ENCODE data around the gene SEPTIN3.

The SEPTIN3 gene

DNA sequence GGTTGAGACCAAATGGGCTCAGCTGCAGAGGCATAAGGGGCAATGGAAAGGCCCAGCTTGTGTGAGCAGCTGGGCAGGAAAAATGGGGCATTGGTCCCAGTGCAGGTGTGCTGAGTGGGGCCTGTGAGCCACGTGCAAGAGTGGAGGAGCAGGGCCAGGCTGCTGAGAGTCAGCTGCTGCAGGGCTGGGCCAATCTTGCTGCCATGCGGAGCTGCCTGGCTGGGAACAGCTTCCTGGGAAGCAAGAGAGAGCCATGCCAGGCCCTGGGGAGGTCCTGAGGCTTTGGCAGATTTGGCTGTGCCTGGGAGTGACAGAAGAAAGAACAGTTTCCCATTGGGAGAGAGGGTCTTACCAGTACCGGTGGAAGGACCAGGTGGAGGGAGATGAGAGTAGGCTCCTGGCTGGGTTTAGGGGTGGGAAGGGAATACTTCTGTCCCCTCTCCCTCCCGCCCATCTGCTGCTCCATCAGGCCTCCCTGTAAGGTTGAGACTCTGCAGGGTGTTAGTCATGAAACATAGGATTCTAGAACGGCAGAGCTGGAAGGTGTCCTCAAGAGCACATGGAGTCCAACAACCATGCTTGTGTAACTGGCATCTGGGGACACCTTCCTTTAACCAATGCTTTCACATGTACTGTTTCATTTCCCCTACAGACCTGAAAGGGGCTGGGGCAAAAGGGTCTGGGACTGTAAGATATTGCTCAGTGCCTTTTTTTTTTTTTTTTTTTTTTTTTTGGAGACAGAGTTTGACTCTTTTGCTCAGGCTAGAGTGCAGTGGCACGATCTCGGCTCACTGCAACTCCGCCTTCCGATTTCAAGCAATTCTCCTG, 10.4 kb downstream of the SEPTIN3 start:
- peaks cover 59% of the 10 kb centered on the region for H3K27me3 ChIP-seq
- TF ChIP-seq, protein P1, sequence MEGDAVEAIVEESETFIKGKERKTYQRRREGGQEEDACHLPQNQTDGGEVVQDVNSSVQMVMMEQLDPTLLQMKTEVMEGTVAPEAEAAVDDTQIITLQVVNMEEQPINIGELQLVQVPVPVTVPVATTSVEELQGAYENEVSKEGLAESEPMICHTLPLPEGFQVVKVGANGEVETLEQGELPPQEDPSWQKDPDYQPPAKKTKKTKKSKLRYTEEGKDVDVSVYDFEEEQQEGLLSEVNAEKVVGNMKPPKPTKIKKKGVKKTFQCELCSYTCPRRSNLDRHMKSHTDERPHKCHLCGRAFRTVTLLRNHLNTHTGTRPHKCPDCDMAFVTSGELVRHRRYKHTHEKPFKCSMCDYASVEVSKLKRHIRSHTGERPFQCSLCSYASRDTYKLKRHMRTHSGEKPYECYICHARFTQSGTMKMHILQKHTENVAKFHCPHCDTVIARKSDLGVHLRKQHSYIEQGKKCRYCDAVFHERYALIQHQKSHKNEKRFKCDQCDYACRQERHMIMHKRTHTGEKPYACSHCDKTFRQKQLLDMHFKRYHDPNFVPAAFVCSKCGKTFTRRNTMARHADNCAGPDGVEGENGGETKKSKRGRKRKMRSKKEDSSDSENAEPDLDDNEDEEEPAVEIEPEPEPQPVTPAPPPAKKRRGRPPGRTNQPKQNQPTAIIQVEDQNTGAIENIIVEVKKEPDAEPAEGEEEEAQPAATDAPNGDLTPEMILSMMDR (IDR thresholded peaks at IDR 0.05): no peak
- H3K9me3 ChIP-seq: no peaks in the 10 kb centered on the region
- no peaks in the 10 kb centered on the region for H3K36me3 ChIP-seq
- no peak overlapping the region for H3K4me3 ChIP-seq (ENCODE audit: low read depth in 1 of 2, low read length in 1 of 2)
- no peak overlapping the region for H3K27ac ChIP-seq
- H3K4me1 ChIP-seq (ENCODE audit: control insufficient read depth in 1 of 2, insufficient read depth in 1 of 2, low read depth in 1 of 2, low read length in 1 of 2): peaks cover 16 to 21% of the 10 kb centered on the region in 2 experiments

DNA sequence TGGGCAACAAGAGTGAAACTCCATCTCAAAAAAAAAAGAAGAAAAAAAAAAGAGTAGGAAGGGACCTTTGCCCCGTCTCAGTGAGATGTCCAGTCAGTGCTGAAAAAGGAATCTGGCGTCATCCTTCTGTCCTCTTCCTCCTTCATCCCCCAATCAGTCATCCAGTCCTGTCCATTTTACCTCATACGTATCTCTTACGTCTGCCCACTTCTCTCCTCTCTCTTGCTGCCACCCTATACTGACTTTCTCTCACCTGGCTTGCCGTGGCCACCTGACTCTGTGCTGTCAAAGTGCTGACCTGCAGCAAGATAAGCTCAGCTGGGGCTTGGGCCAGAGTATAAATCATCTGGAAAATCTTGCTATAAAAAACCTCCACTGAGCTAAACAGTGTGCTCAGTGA, 13.6 kb downstream of the SEPTIN3 start:
- Histone ChIP-seq H3K9me3 (no peaks in the 10 kb centered on the region), H3K27me3 (peaks cover 28% of the 10 kb centered on the region), H3K36me3 (no peaks in the 10 kb centered on the region), H3K4me1 (ENCODE audit: control insufficient read depth in 1 of 2, insufficient read depth in 1 of 2, low read depth in 1 of 2, low read length in 1 of 2) (peaks cover 5 to 15% of the 10 kb centered on the region in 2 experiments), H3K4me3 (ENCODE audit: low read depth in 1 of 2, low read length in 1 of 2) (no peak overlapping the region), H3K27ac (no peak overlapping the region)
- TF ChIP-seq, protein P1 (IDR thresholded peaks at IDR 0.05): no peak

DNA sequence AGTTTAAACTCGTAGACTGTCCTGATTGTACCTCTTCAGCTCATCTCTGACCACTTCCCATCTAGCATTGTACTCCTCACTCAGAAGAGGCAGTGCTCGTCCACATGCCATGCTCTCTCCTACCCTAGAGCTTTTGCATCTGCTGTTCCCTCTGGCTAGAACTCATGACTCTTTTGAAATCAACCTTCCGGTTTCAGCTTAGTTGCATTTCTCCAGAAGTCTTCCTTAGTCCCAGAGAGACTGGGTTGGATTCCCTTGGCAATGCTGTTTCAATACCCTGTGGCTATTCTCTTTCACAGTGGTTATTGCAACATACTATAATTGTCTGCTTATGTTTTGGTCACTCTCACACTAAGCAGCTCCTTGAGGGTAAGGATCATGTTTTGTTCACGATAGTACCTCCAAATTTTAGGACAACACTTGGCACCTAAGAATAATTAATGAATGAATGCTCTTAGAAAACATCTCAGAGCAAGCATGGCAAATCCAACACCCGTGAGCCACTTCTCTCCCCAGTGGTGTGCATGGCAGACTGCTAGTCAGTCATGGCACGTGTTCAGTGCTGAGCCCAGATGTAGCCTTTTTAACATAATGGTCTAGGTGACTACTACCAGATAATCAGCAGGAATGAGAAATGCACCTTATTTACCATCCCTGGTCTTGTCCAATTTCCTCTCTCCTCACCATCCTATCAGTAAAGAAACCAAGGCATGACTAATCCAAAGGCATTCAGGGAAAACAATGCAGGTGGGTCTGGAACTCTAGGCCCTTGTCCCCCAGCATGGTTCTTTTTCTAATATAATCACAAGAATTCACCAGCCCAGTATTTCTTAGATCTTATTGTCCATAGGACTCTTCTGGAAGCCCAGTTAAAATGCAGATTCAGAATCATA, 14.5 kb downstream of the SEPTIN3 start:
- H3K27ac ChIP-seq: no peak overlapping the region
- TF ChIP-seq, protein P1 (IDR thresholded peaks at IDR 0.05): no peak
- H3K9me3 ChIP-seq: no peaks in the 10 kb centered on the region
- no peaks in the 10 kb centered on the region for H3K36me3 ChIP-seq
- H3K4me3 ChIP-seq (ENCODE audit: low read depth in 1 of 2, low read length in 1 of 2): no peak overlapping the region
- H3K27me3 ChIP-seq: peaks cover 19% of the 10 kb centered on the region
- H3K4me1 ChIP-seq (ENCODE audit: control insufficient read depth in 1 of 2, insufficient read depth in 1 of 2, low read depth in 1 of 2, low read length in 1 of 2): peaks cover 5 to 15% of the 10 kb centered on the region in 2 experiments

DNA sequence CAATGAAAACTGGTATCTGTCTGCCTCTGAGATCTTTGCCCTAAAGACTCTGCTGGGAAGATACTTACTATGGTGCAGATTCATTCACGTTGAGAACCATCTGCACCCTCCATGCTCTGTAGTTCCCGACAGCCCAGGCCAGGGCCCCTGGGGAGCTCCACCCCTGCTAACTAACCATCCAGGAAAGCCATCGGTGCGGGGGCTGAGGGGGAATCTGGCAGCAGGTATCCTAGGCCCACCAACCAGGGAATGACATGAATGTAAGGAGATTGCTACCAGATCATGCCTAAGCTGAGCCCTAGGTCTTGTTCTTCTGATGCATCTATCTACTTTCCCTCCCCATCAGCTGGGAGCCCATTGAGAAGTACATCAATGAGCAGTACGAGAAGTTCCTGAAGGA, 18.0 kb downstream of the SEPTIN3 start:
- Histone ChIP-seq H3K4me1 (ENCODE audit: control insufficient read depth in 1 of 2, insufficient read depth in 1 of 2, low read depth in 1 of 2, low read length in 1 of 2) (peaks cover 5 to 15% of the 10 kb centered on the region in 2 experiments), H3K27ac (no peak overlapping the region), H3K9me3 (no peaks in the 10 kb centered on the region), H3K4me3 (ENCODE audit: low read depth in 1 of 2, low read length in 1 of 2) (no peak overlapping the region), H3K36me3 (no peaks in the 10 kb centered on the region), H3K27me3 (peaks cover 12% of the 10 kb centered on the region)
- TF ChIP-seq, protein P1 (IDR thresholded peaks at IDR 0.05): no peak

DNA sequence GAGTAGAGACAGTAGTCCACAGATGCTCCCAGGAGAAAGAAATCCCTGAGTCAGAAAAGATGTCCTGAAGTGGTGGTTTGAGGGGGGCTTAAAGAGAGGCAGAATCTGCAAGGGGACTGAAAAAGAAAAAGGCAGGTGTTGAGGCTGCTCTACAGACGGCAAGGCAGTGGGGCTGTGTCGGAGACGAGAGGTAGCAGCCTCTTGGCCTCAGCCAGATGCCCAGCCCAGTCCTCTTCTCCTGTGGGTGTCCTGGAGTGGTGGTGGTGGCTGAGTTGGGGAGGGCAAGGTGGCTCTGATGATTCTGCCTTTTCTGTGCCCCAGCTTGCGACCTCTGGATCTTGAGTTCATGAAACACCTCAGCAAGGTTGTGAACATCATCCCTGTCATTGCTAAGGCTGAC, 20.0 kb downstream of the SEPTIN3 start:
- Histone ChIP-seq H3K4me3 (ENCODE audit: low read depth in 1 of 2, low read length in 1 of 2) (no peak overlapping the region), H3K27ac (no peak overlapping the region), H3K9me3 (no peaks in the 10 kb centered on the region), H3K27me3 (peaks cover 20% of the 10 kb centered on the region), H3K36me3 (no peaks in the 10 kb centered on the region), H3K4me1 (ENCODE audit: control insufficient read depth in 1 of 2, insufficient read depth in 1 of 2, low read depth in 1 of 2, low read length in 1 of 2) (no peaks in the 10 kb centered on the region)
- TF ChIP-seq, protein P1 (IDR thresholded peaks at IDR 0.05): no peak

Measured in neutrophil (primary cell).